ENCODE results near the gene FLNC. TPM values are rescaled to one million over a fixed set of nuclear protein-coding genes. Genes with fewer than 3 reads are reported as not detected.

Gene FLNC
- total and polyA plus RNA-seq, 2 of the 4 experiments (the other 2 are of a cell fraction), result 116 to 154 TPM

DNA sequence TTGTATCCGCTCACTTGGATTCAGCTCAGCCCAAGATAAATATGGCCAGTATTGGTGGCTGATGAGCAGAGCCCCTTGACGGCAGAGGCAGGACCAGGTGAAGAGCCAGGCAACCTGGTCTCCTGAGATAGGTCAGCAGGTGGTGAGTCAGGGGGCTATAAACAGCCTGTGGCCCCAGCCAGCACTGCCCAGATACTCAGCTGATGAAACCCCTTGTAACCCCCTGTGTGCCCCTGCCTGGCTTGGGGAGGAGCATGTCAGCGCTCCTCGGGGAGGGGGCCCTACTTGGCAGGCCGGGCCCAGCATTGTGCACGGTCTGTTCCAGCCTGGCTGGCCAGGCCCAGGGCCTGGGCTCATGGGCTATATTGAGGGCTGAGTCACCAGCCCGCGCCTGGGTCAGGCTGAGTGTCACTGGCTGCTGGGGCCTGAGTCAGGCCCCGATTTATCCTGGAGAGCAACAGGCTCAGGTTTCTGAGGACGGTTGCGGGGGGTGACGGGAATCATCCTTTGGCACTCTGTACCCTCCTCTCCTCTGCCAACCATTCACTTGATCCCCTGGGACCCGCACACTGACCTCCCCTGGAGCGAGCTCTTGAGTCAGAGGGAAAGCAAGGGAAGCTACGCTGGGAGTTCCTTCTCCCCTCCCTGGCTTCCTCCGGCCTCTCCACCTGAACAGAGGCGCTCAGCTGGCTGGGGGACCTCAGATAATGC, 2.8 kb upstream of the FLNC start:
- in situ Hi-C loops (cut with MboI; ENCODE audit: low sequenced_read_pairs) (no loop called here), intact Hi-C loops (cut with micrococcal nuclease) (loop anchor here (5.0 kb wide), 1 partner anchor 35 kb away; the partner anchor contains the start of gene CCDC136), dilution Hi-C loops (cut with HindIII; ENCODE audit: low sequenced_read_pairs, unreplicated experiment) (no loop called here)
- peak overlapping the region; percentile 29; the same call in 1 of the 2 replicates for H3K4me2 ChIP-seq (ENCODE audit: low read depth, low read length)
- peak overlapping the region; percentile 82 for H2AFZ ChIP-seq (replicated peaks; ENCODE audit: low read length, poor library complexity)
- peak overlapping the region; percentile 38 for H4K5ac ChIP-seq (ENCODE audit: low read depth, low read length)
- peak overlapping the region; percentile 96 for H2BK120ac ChIP-seq (ENCODE audit: low read depth, low read length)
- no TSS peak for BruUV-seq (replicated peaks)
- peak overlapping the region; percentile 98 for H2BK15ac ChIP-seq (ENCODE audit: low read depth, low read length)
- peak overlapping the region; percentile 76 for H3K56ac ChIP-seq (ENCODE audit: extremely low read depth, insufficient read depth, low read length)
- ChIA-PET POLR2A (ENCODE audit: unreplicated experiment) (interaction anchor here (1.0 kb wide), 2 partner anchors 9 to 36 kb away, joined by 3 read pairs; partner anchors contain the start of gene ATP6V1F), CTCF (interaction anchor here (1.0 kb wide), 1 partner anchor 56 kb away, joined by 6 read pairs; no protein-coding TSS in a partner anchor)
- no peaks in the 10 kb centered on the region for H3K27me3 ChIP-seq (ENCODE audit: control insufficient read depth, insufficient read depth, low read length)
- H4K91ac ChIP-seq (ENCODE audit: insufficient read depth, low read depth, low read length), result peak overlapping the region; percentile 94
- 13% methylated on average over 4 of the region's 17 CpGs; no CpG with 5 or more reads in 1 of the 2 experiments for WGBS, 2 experiments (ENCODE audit: extremely low coverage in 2 of 2, insufficient read length in 1 of 2)
- peak overlapping the region; percentile 19; the same call in 1 of the 2 replicates for H3K9ac ChIP-seq (ENCODE audit: low read depth, low read length)
- peak overlapping the region; percentile 95 for H3K14ac ChIP-seq (replicated peaks; ENCODE audit: low read depth, low read length)
- H3K9me1 ChIP-seq (ENCODE audit: insufficient read depth, low read length), result peaks cover 14% of the 10 kb centered on the region
- peak; percentile 57; the same call in 1 of the 2 replicates for TF ChIP-seq BHLHE40 (IDR thresholded peaks at IDR 0.05; ENCODE audit: low read depth, low read length)
- peak; percentile 65 for TF ChIP-seq RCOR1 (IDR thresholded peaks at IDR 0.05; ENCODE audit: insufficient replicate concordance, low read length)
- TF ChIP-seq POLR2A (IDR thresholded peaks at IDR 0.05; ENCODE audit: low read depth, low read length), result no peak
- TF ChIP-seq MAFK (IDR thresholded peaks at IDR 0.05; ENCODE audit: low read depth, low read length), result peak; percentile 18; the same call in 1 of the 2 replicates
- TF ChIP-seq FOS (IDR thresholded peaks at IDR 0.05; ENCODE audit: low read depth, low read length), result peak; percentile 88
- 0 out of 2 replicates have a peak, but pooled peaks have one; percentile 12 for TF ChIP-seq RAD21 (IDR thresholded peaks at IDR 0.05; ENCODE audit: low read length)
- no peaks in the 10 kb centered on the region for H3K36me3 ChIP-seq (ENCODE audit: control insufficient read depth, insufficient read depth, low read length)
- peak overlapping the region; percentile 98 for H2AK5ac ChIP-seq (ENCODE audit: low read depth, low read length)
- peak overlapping the region; percentile 38 for H3K18ac ChIP-seq (ENCODE audit: low read depth, low read length)
- peaks cover 33% of the 10 kb centered on the region for H4K20me1 ChIP-seq (ENCODE audit: insufficient read depth, low read length)
- no peaks in the 10 kb centered on the region for H3K9me3 ChIP-seq (ENCODE audit: control insufficient read depth, insufficient read depth, low read length)
- peak overlapping the region; percentile 97 for H3K4ac ChIP-seq (ENCODE audit: low read depth, low read length)
- peaks cover 24% of the 10 kb centered on the region for H3K4me1 ChIP-seq (ENCODE audit: control insufficient read depth, insufficient read depth, low read length)
- H3K27ac ChIP-seq (ENCODE audit: insufficient read depth, low read length), result peak overlapping the region; percentile 81
- no peak overlapping the region for H3K4me3 ChIP-seq (ENCODE audit: insufficient read depth, low read depth, low read length)
- peak overlapping the region; percentile 98 for H2AK9ac ChIP-seq (replicated peaks; ENCODE audit: low read depth, low read length, poor library complexity)
- peak overlapping the region; percentile 97 for H2BK20ac ChIP-seq (ENCODE audit: low read depth, low read length)
- peak overlapping the region; percentile 5 to 83 for H4K8ac ChIP-seq (ENCODE audit: low read depth in 2 of 2, low read length in 2 of 2)
- DNase-seq, result peak; percentile 83
- peak overlapping the region; percentile 88 for H3K23ac ChIP-seq (ENCODE audit: low read depth, low read length)
- ATAC-seq (ENCODE audit: low read depth), result peak; percentile 45
- H3K79me1 ChIP-seq (ENCODE audit: low read depth in 1 of 2, low read length in 2 of 2), result peaks cover 0 to 27% of the 10 kb centered on the region in 2 experiments; a peak in 2 of 4 replicates
- peak overlapping the region; percentile 93 for H2BK5ac ChIP-seq (ENCODE audit: low read depth, low read length, poor library complexity, severe bottlenecking)

Data from IMR-90 (cell line).